ENCODE data around the gene DMKN.

DMKN gene

GRCh38 chr19:35533201-35533821 lies 19.9 kb upstream of the DMKN start, which contains the start of gene GAPDHS:
GAPDHS (plus strand) TSS chr19:35533456; CDS start chr19:35533528, 72 bp downstream.
- no peak for DNase-seq (ENCODE audit: low read depth)
- no peak within 1 kb of the TSS for H3K4me3 ChIP-seq (ENCODE audit: low read length)
- TF ChIP-seq CTCF (IDR thresholded peaks at IDR 0.05; ENCODE audit: insufficient read depth, low read depth, low read length, missing control alignments) = no peak

DNA sequence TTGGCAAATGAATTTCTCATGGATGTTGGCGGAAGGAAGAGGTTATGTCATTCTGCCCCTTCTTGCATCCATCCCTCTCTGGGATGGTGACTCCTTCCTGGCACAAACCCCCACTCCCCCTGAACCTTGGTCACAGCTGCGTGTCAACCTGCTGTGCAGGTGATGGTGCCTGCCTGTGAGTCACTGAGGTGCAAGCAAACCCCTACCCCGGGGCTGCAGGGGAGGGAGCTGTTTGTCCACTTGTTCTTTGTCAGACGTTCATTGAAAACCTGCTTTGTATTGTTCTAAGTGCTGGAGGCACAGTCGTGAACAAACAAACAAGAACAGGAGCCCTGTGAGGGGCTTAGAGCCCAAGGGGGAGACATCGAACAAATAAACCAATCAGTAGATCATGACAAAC lies 17.8 kb upstream of the DMKN start:
- no peak overlapping the region for H3K4me3 ChIP-seq (ENCODE audit: low read length)
- DNase-seq (ENCODE audit: low read depth) = peak; percentile 64
- no peak for TF ChIP-seq CTCF (IDR thresholded peaks at IDR 0.05; ENCODE audit: insufficient read depth, low read depth, low read length, missing control alignments)

GRCh38 chr19:35529241-35530218 lies 16.1 kb upstream of the DMKN start:
- DNase-seq (ENCODE audit: low read depth) = peak; percentile 53
- no peak overlapping the region for H3K4me3 ChIP-seq (ENCODE audit: low read length)
- no peak for TF ChIP-seq CTCF (IDR thresholded peaks at IDR 0.05; ENCODE audit: insufficient read depth, low read depth, low read length, missing control alignments)

- peak within 1 kb of the TSS; percentile 46 for H3K4me3 ChIP-seq (ENCODE audit: low read length)
- peak; percentile 92 for DNase-seq (ENCODE audit: low read depth)
- TF ChIP-seq CTCF (IDR thresholded peaks at IDR 0.05; ENCODE audit: insufficient read depth, low read depth, low read length, missing control alignments) = no peak
These were observed 15.0 kb upstream of the DMKN start, which contains the start of gene SBSN for GRCh38 chr19:35528218-35529038. SBSN (minus strand) TSS chr19:35528311; CDS start chr19:35528281, 30 bp downstream.

- DNase-seq (ENCODE audit: low read depth) = no peak
- no peak for TF ChIP-seq CTCF (IDR thresholded peaks at IDR 0.05; ENCODE audit: insufficient read depth, low read depth, low read length, missing control alignments)
These were observed 12.4 kb upstream of the DMKN start for GRCh38 chr19:35525873-35526272.

GRCh38 chr19:35524181-35524837 lies 10.9 kb upstream of the DMKN start:
- TF ChIP-seq CTCF (IDR thresholded peaks at IDR 0.05; ENCODE audit: insufficient read depth, low read depth, low read length, missing control alignments) = no peak
- H3K4me3 ChIP-seq (ENCODE audit: low read length) = peak overlapping the region; percentile 46
- DNase-seq (ENCODE audit: low read depth) = no peak

More at GRCh38 chr19:35525873-35526272, 12.4 kb upstream of the DMKN start:
- peak overlapping the region; percentile 46 for H3K4me3 ChIP-seq (ENCODE audit: low read length)
